ENCODE data around the gene KMT2D.

DNA sequence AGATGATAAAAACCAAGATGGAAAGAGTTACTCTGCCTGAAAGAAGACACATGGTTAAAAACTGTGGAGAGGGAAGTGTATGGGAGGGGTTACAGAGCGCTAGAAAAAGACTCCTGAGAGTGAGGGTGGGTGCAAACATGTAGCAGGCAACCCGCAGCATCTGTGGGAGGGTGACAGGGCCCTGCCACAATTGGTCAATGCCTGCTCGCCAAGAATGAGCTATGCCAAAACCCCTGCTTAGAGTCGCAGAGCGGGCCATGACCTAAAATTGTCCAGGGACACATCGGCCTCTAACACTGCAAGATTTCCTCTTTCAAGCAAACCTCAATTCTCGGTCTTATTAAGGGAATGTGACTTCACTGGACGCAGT is 42.7 kb downstream of the KMT2D start:
- TF ChIP-seq TAF1 (IDR thresholded peaks at IDR 0.05; ENCODE audit: borderline replicate concordance, low read depth, low read length), result no peak
- no peak for TF ChIP-seq POLR2A (IDR thresholded peaks at IDR 0.05; ENCODE audit: low read depth, low read length)
- TF ChIP-seq POLR2AphosphoS5 (IDR thresholded peaks at IDR 0.05; ENCODE audit: low read depth, low read length), result no peak

All from GM12892 (cell line).